PC-9 (cell line): Measurements from ENCODE around the gene RYR2. TPM values are rescaled to one million over a fixed set of nuclear protein-coding genes. Genes with fewer than 3 reads are reported as not detected.

Experiments used
- BruUV-seq: library from RNA; stranded (reverse); fragments of 400-500 nt; replicated peaks from 2 replicates; lab custom pipeline; 2021; lab: Mats Ljungman, UMichigan
- CTCF ChIA-PET: fragments of 300-600 bp; sonication (Branson Sonifier 250); formaldehyde crosslinking; loops from one replicate; lab custom pipeline; 2022; ENCODE audit warnings: antibody characterized with exemption; lab: Charles Lee
- POLR2A ChIA-PET: fragments of 300-600 bp; sonication (Branson Sonifier 250); formaldehyde crosslinking; loops from one replicate; lab custom pipeline; 2022; ENCODE audit warnings: antibody characterized with exemption; ENCODE audit not compliant: unreplicated experiment; lab: Charles Lee
- DNase-seq, 2 experiments: peaks; one replicate each; pipeline versions ENCODE4 v3.0.0 to v3.0.0-alpha.2; 2015 to 2022; ENCODE audit warnings: mixed read lengths in 1 of 2
- H2AFZ ChIP-seq: fragments of 200-600 bp; sonication (generic); 2 replicates; pipeline ENCODE4 v1.8.1; 2017; ENCODE audit warnings: antibody characterized with exemption
- H3F3A ChIP-seq: fragments of 200-600 bp; sonication (generic); 2 replicates; pipeline ENCODE4 v1.8.1; 2017; ENCODE audit warnings: antibody characterized with exemption, mild to moderate bottlenecking, low read depth; ENCODE audit not compliant: insufficient read depth
- H3K27ac ChIP-seq: fragments of 200-600 bp; sonication (generic); 2 replicates; pipeline ENCODE4 v1.6.1; 2016; ENCODE audit warnings: mixed run types
- H3K27me3 ChIP-seq: fragments of 200-600 bp; sonication (generic); 2 replicates; pipeline ENCODE4 v1.6.1; 2016; ENCODE audit warnings: low read depth, mixed run types; ENCODE audit not compliant: insufficient read depth
- H3K36me3 ChIP-seq: fragments of 200-600 bp; sonication (generic); 2 replicates; pipeline ENCODE4 v1.6.1; 2016; ENCODE audit warnings: low read depth, mixed run types
- H3K4me1 ChIP-seq: fragments of 200-600 bp; sonication (generic); replicated peaks from 2 replicates; pipeline ENCODE4 v1.6.1; 2016; ENCODE audit warnings: mixed run types; ENCODE audit not compliant: insufficient read depth
- H3K4me2 ChIP-seq: fragments of 200-600 bp; sonication (generic); 2 replicates; pipeline ENCODE4 v1.6.1; 2017; ENCODE audit warnings: mixed run types
- H3K4me3 ChIP-seq: fragments of 200-600 bp; sonication (generic); 2 replicates; pipeline ENCODE4 v1.6.1; 2016; ENCODE audit warnings: mixed run types
- H3K79me2 ChIP-seq: fragments of 200-600 bp; sonication (generic); 2 replicates; pipeline ENCODE4 v1.6.1; 2017; ENCODE audit warnings: low read depth, mixed run types
- H3K9me2 ChIP-seq: fragments of 200-600 bp; sonication (generic); 2 replicates; pipeline ENCODE4 v1.8.1; 2017; ENCODE audit warnings: mild to moderate bottlenecking; ENCODE audit not compliant: insufficient read depth
- H3K9me3 ChIP-seq: fragments of 200-600 bp; sonication (generic); 2 replicates; pipeline ENCODE4 v1.8.1; 2016; ENCODE audit warnings: low read depth; ENCODE audit not compliant: insufficient read depth
- H4K20me1 ChIP-seq: fragments of 200-600 bp; sonication (generic); 2 replicates; pipeline ENCODE4 v1.8.1; 2017; ENCODE audit not compliant: insufficient read depth
- EZH2 ChIP-seq: fragments of 200-600 bp; sonication (generic); IDR thresholded peaks from 2 replicates; pipeline ENCODE4 v1.8.0; 2017; ENCODE audit warnings: antibody characterized with exemption, low read depth
- intact Hi-C: fragments of 100-400 bp; cut with micrococcal nuclease; formaldehyde crosslinking; loops from one replicate; pipeline ENCODE4 v1.10.0; 2022; ENCODE audit not compliant: unreplicated experiment
- total RNA-seq: library from RNA; stranded (reverse); gene quantifications from 2 replicates; pipeline ENCODE4 v1.2.3, GENCODE V29; 2021
- TF ChIP-seq, protein P1 (sequence below): fragments of 200-600 bp; sonication (generic); conservative IDR thresholded peaks from 2 replicates; pipeline ENCODE4 v1.6.1; 2017; ENCODE audit warnings: mixed run types, antibody characterized with exemption, mild to moderate bottlenecking, moderate library complexity

RYR2 gene
- total RNA-seq, 1 experiment from 2014 or later = not detected

GRCh38 chr1:237031480-237031879 is 10.5 kb upstream of the RYR2 start:
- BruUV-seq = no TSS peak
- H3K4me3 ChIP-seq = no peak overlapping the region

GRCh38 chr1:237032029-237032428 is 10.0 kb upstream of the RYR2 start:
- Histone ChIP-seq H3K27me3 (peaks cover 51% of the 10 kb centered on the region), H3K79me2 (no peaks in the 10 kb centered on the region), H3F3A (no peaks in the 10 kb centered on the region), H3K9me2 (no peaks in the 10 kb centered on the region), H3K4me2 (no peak overlapping the region), H3K9me3 (no peaks in the 10 kb centered on the region), H4K20me1 (no peaks in the 10 kb centered on the region), H3K4me3 (no peak overlapping the region), H2AFZ (no peak overlapping the region), H3K27ac (no peak overlapping the region), H3K36me3 (no peaks in the 10 kb centered on the region), H3K4me1 (no peaks in the 10 kb centered on the region)
- DNase-seq = no peak
- intact Hi-C loops = no loop called here
- ChIA-PET CTCF (no interaction called here), POLR2A (no interaction called here)
- no peak for TF ChIP-seq EZH2
- TF ChIP-seq, protein P1, sequence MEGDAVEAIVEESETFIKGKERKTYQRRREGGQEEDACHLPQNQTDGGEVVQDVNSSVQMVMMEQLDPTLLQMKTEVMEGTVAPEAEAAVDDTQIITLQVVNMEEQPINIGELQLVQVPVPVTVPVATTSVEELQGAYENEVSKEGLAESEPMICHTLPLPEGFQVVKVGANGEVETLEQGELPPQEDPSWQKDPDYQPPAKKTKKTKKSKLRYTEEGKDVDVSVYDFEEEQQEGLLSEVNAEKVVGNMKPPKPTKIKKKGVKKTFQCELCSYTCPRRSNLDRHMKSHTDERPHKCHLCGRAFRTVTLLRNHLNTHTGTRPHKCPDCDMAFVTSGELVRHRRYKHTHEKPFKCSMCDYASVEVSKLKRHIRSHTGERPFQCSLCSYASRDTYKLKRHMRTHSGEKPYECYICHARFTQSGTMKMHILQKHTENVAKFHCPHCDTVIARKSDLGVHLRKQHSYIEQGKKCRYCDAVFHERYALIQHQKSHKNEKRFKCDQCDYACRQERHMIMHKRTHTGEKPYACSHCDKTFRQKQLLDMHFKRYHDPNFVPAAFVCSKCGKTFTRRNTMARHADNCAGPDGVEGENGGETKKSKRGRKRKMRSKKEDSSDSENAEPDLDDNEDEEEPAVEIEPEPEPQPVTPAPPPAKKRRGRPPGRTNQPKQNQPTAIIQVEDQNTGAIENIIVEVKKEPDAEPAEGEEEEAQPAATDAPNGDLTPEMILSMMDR = no peak
- no TSS peak for BruUV-seq

More at GRCh38 chr1:237031480-237031879, 10.5 kb upstream of the RYR2 start:
- no peaks in the 10 kb centered on the region for H3K79me2 ChIP-seq
- intact Hi-C loops = no loop called here
- POLR2A ChIA-PET = no interaction called here
- H3K9me2 ChIP-seq = no peaks in the 10 kb centered on the region
- no peaks in the 10 kb centered on the region for H4K20me1 ChIP-seq
- H3K4me1 ChIP-seq = no peaks in the 10 kb centered on the region
- no peak overlapping the region for H2AFZ ChIP-seq
- CTCF ChIA-PET = no interaction called here
- TF ChIP-seq EZH2 = no peak
- TF ChIP-seq, protein P1 = no peak
- no peak for DNase-seq
- peaks cover 56% of the 10 kb centered on the region for H3K27me3 ChIP-seq
- no peaks in the 10 kb centered on the region for H3K9me3 ChIP-seq
- no peaks in the 10 kb centered on the region for H3K36me3 ChIP-seq
- H3K27ac ChIP-seq = no peak overlapping the region
- H3K4me2 ChIP-seq = no peak overlapping the region
- no peaks in the 10 kb centered on the region for H3F3A ChIP-seq

GRCh38 chr1:237033061-237033460 is 8.9 kb upstream of the RYR2 start:
- no peak overlapping the region for H3K4me2 ChIP-seq
- no peaks in the 10 kb centered on the region for H3F3A ChIP-seq
- H3K27me3 ChIP-seq = peaks cover 40% of the 10 kb centered on the region
- H3K9me3 ChIP-seq = no peaks in the 10 kb centered on the region
- H3K4me3 ChIP-seq = no peak overlapping the region
- POLR2A ChIA-PET = no interaction called here
- H3K79me2 ChIP-seq = no peaks in the 10 kb centered on the region
- no peak overlapping the region for H2AFZ ChIP-seq
- no peaks in the 10 kb centered on the region for H3K9me2 ChIP-seq
- H3K4me1 ChIP-seq = no peaks in the 10 kb centered on the region
- H3K36me3 ChIP-seq = no peaks in the 10 kb centered on the region
- no peak overlapping the region for H3K27ac ChIP-seq
- DNase-seq = no peak
- CTCF ChIA-PET = no interaction called here
- no TSS peak for BruUV-seq
- intact Hi-C loops = no loop called here
- TF ChIP-seq, protein P1 = no peak
- no peak for TF ChIP-seq EZH2
- no peaks in the 10 kb centered on the region for H4K20me1 ChIP-seq
